ENCODE results near the gene DERL3.

GRCh38 chr22:23836692-23837495, 1.9 kb downstream of the DERL3 start:
- TF ChIP-seq MAX (IDR thresholded peaks at IDR 0.05; ENCODE audit: low read depth, low read length) (no peak), CTCF (IDR thresholded peaks at IDR 0.05; ENCODE audit: low read depth, low read length) (no peak)

Data from NB4 (cell line).